H1 (cell line): ENCODE results near the gene AHDC1. TPM values are rescaled to one million over a fixed set of nuclear protein-coding genes. Genes with fewer than 3 reads are reported as not detected.

Experiments used
- CTCF ChIA-PET: fragments of 300-600 bp; sonication (Branson Sonifier 250); formaldehyde crosslinking; loops from one replicate; lab custom pipeline; 2021; ENCODE audit not compliant: partially characterized antibody; lab: Charles Lee
- POLR2A ChIA-PET: fragments of 300-600 bp; sonication (Branson Sonifier 250); formaldehyde crosslinking; loops from one replicate; lab custom pipeline; 2021; ENCODE audit warnings: inconsistent platforms; ENCODE audit not compliant: partially characterized antibody; lab: Charles Lee
- DNase-seq, 2 experiments: peaks; one replicate each; pipeline versions ENCODE4 v3.0.0 to v3.0.0-alpha.2; 2010 to 2022; ENCODE audit warnings: low spot score in 2 of 2, low read depth in 1 of 2, mixed read lengths in 1 of 2
- FAIRE-seq: peaks from 2 replicates; lab custom pipeline; 2011; peaks lifted over from hg19 to GRCh38; lab: Jason Lieb, UNC
- H2AFZ ChIP-seq: 2 replicates; pipeline ENCODE4 v1.8.1; 2012; ENCODE audit warnings: low read length, inconsistent platforms
- H2AK5ac ChIP-seq: 2 replicates; pipeline ENCODE4 v1.6.1; 2013; ENCODE audit warnings: low read depth, low read length
- H2BK120ac ChIP-seq: replicated peaks from 2 replicates; pipeline ENCODE3; 2013; ENCODE audit warnings: low read depth, low read length, inconsistent platforms
- H2BK12ac ChIP-seq: 2 replicates; pipeline ENCODE4 v1.6.1; 2013; ENCODE audit warnings: low read depth, low read length
- H2BK15ac ChIP-seq: 2 replicates; pipeline ENCODE4 v1.6.1; 2013; ENCODE audit warnings: low read length
- H2BK20ac ChIP-seq: 2 replicates; pipeline ENCODE4 v1.6.1; 2013; ENCODE audit warnings: low read length
- H2BK5ac ChIP-seq: 2 replicates; pipeline ENCODE4 v1.6.1; 2013; ENCODE audit warnings: low read depth, low read length
- H3K14ac ChIP-seq: 2 replicates; pipeline ENCODE4 v1.6.1; 2013; ENCODE audit warnings: inconsistent platforms; ENCODE audit not compliant: insufficient read length
- H3K18ac ChIP-seq: 2 replicates; pipeline ENCODE4 v1.6.1; 2013; ENCODE audit warnings: low read length; ENCODE audit errors: extremely low read depth
- H3K23ac ChIP-seq: 2 replicates; pipeline ENCODE4 v1.6.1; 2013; ENCODE audit warnings: inconsistent platforms; ENCODE audit not compliant: insufficient read length
- H3K23me2 ChIP-seq: 2 replicates; pipeline ENCODE4 v1.6.1; 2013; ENCODE audit warnings: low read depth, low read length
- H3K27ac ChIP-seq: 2 replicates; pipeline ENCODE4 v1.6.1; 2011; ENCODE audit warnings: low read depth, low read length, inconsistent platforms
- H3K27me3 ChIP-seq, 4 experiments: replicated peaks in 1 of 4; 1 replicate in 1 of 4; 2 replicates in 3 of 4; pipeline versions ENCODE4 v1.6.1 to v1.8.1; 2011 to 2013; ENCODE audit warnings: low read length in 3 of 4, mild to moderate bottlenecking in 3 of 4, inconsistent platforms in 2 of 4, mixed read lengths in 2 of 4, moderate library complexity in 1 of 4; ENCODE audit not compliant: control insufficient read depth in 3 of 4, insufficient read depth in 3 of 4; ENCODE audit errors: extremely low read depth in 1 of 4
- H3K36me3 ChIP-seq, 4 experiments: 2 replicates each; pipeline versions ENCODE4 v1.6.1 to v1.8.1; 2011 to 2013; ENCODE audit warnings: mild to moderate bottlenecking in 4 of 4, low read length in 3 of 4, moderate library complexity in 2 of 4, control low read depth in 1 of 4, inconsistent platforms in 1 of 4; ENCODE audit not compliant: insufficient read depth in 4 of 4, control insufficient read depth in 2 of 4
- H3K4ac ChIP-seq: replicated peaks from 2 replicates; pipeline ENCODE3; 2013; ENCODE audit warnings: low read length, low read depth, mixed read lengths, inconsistent platforms; ENCODE audit not compliant: insufficient read length
- H3K4me1 ChIP-seq, 4 experiments: replicated peaks in 1 of 4; 1 replicate in 1 of 4; 2 replicates in 3 of 4; pipeline versions ENCODE4 v1.6.1 to v1.8.1; 2011 to 2013; ENCODE audit warnings: low read length in 3 of 4, inconsistent platforms in 2 of 4, mixed read lengths in 1 of 4; ENCODE audit not compliant: insufficient read depth in 4 of 4, control insufficient read depth in 3 of 4
- H3K4me2 ChIP-seq, 2 experiments: 2 replicates each; pipeline versions ENCODE4 v1.6.1 to v1.8.1; 2011 to 2013; ENCODE audit warnings: low read depth in 2 of 2, low read length in 2 of 2, control low read depth in 1 of 2, inconsistent platforms in 1 of 2, mild to moderate bottlenecking in 1 of 2; ENCODE audit not compliant: insufficient read depth in 1 of 2
- H3K4me3 ChIP-seq, 4 experiments: fragments of 200-600, 300-600 bp in 1 of 4; sonication (generic), shearing (Covaris generic), sonication (Bioruptor Twin) in 1 of 4; 2 replicates each; pipeline versions ENCODE4 v1.5.1 to v1.8.1; 2011 to 2016; ENCODE audit warnings: low read length in 4 of 4, low read depth in 3 of 4, control low read depth in 2 of 4, inconsistent platforms in 2 of 4, mild to moderate bottlenecking in 2 of 4, mixed read lengths in 1 of 4, moderate library complexity in 1 of 4; ENCODE audit not compliant: insufficient read depth in 2 of 4; ENCODE audit errors: extremely low read depth in 1 of 4
- H3K56ac ChIP-seq: replicated peaks from 2 replicates; pipeline ENCODE3; 2013; ENCODE audit warnings: low read depth, mild to moderate bottlenecking, mixed read lengths, low read length, inconsistent platforms; ENCODE audit not compliant: insufficient read length
- H3K79me1 ChIP-seq: 2 replicates; pipeline ENCODE4 v1.6.1; 2013; ENCODE audit warnings: low read depth, low read length, control low read depth
- H3K79me2 ChIP-seq, 2 experiments: 2 replicates each; pipeline versions ENCODE4 v1.6.1 to v1.8.1; 2012 to 2013; ENCODE audit warnings: low read length in 2 of 2, mild to moderate bottlenecking in 2 of 2, inconsistent platforms in 1 of 2; ENCODE audit not compliant: insufficient read depth in 2 of 2, control insufficient read depth in 1 of 2
- H3K9ac ChIP-seq, 4 experiments: replicated peaks in 1 of 4; 1 replicate in 1 of 4; 2 replicates in 3 of 4; pipeline versions ENCODE4 v1.6.1 to v1.8.1; 2011 to 2013; ENCODE audit warnings: low read depth in 3 of 4, low read length in 3 of 4, control low read depth in 2 of 4, mild to moderate bottlenecking in 2 of 4, moderate library complexity in 2 of 4, inconsistent platforms in 1 of 4; ENCODE audit errors: extremely low read depth in 1 of 4
- H3K9me3 ChIP-seq, 2 experiments: 2 replicates each; pipeline versions ENCODE4 v1.6.1 to v1.8.1; 2012 to 2013; ENCODE audit warnings: mild to moderate bottlenecking in 2 of 2, moderate library complexity in 2 of 2, control low read depth in 1 of 2, inconsistent platforms in 1 of 2, low read depth in 1 of 2, low read length in 1 of 2, mixed read lengths in 1 of 2; ENCODE audit not compliant: insufficient read depth in 2 of 2
- H4K20me1 ChIP-seq, 2 experiments: replicated peaks in 1 of 2; 2 replicates each; pipeline versions ENCODE3 to v1.8.1; 2011 to 2013; ENCODE audit warnings: inconsistent platforms in 2 of 2, low read length in 2 of 2, mild to moderate bottlenecking in 1 of 2; ENCODE audit not compliant: insufficient read depth in 2 of 2, control insufficient read depth in 1 of 2
- H4K5ac ChIP-seq: 2 replicates; pipeline ENCODE4 v1.6.1; 2013; ENCODE audit warnings: low read length, low read depth, mixed read lengths, inconsistent platforms; ENCODE audit not compliant: insufficient read length
- H4K8ac ChIP-seq: 2 replicates; pipeline ENCODE4 v1.8.0; 2013; ENCODE audit warnings: mild to moderate bottlenecking, moderate library complexity, low read length, inconsistent platforms; ENCODE audit not compliant: insufficient read depth; ENCODE audit errors: extremely low read depth
- H4K91ac ChIP-seq: replicated peaks from 2 replicates; pipeline ENCODE3; 2013; ENCODE audit warnings: low read length, mixed read lengths, inconsistent platforms; ENCODE audit not compliant: insufficient read length
- CTBP2 ChIP-seq: IDR thresholded peaks from 2 replicates; pipeline ENCODE4 v1.7.0; 2011; ENCODE audit warnings: borderline replicate concordance, mild to moderate bottlenecking, moderate library complexity, mixed read lengths, low read length; ENCODE audit not compliant: insufficient read depth, insufficient read length
- EZH2 ChIP-seq: fragments of 200-600 bp; sonication (generic); IDR thresholded peaks from 2 replicates; pipeline ENCODE4 v1.7.1; 2012; ENCODE audit warnings: low read depth, mild to moderate bottlenecking, moderate library complexity, low read length, inconsistent platforms; ENCODE audit not compliant: severe bottlenecking
- POLR2A ChIP-seq, 2 experiments: IDR thresholded peaks; 1 replicate in 1 of 2; 2 replicates in 1 of 2; pipeline ENCODE4 v1.6.1; 2011; ENCODE audit warnings: low read depth in 2 of 2, low read length in 2 of 2, mild to moderate bottlenecking in 2 of 2; ENCODE audit errors: control extremely low read depth in 1 of 2
- SIRT6 ChIP-seq: IDR thresholded peaks from one replicate; pipeline ENCODE4 v1.7.1; 2012; ENCODE audit warnings: low read length, inconsistent platforms
- SP1 ChIP-seq: IDR thresholded peaks from 2 replicates; pipeline ENCODE4 v1.6.1; 2011; ENCODE audit warnings: low read depth, low read length
- SP2 ChIP-seq: IDR thresholded peaks from 2 replicates; pipeline ENCODE4 v1.6.1; 2012; ENCODE audit warnings: mild to moderate bottlenecking, low read length, inconsistent platforms
- SRF ChIP-seq: IDR thresholded peaks from 2 replicates; pipeline ENCODE4 v1.6.1; 2011; ENCODE audit warnings: mild to moderate bottlenecking, low read depth, low read length, moderate library complexity
- TAF7 ChIP-seq: optimal IDR thresholded peaks from 2 replicates; pipeline ENCODE3; 2011; ENCODE audit warnings: low read depth, mild to moderate bottlenecking, inconsistent platforms, low read length, moderate library complexity, borderline replicate concordance
- TBP ChIP-seq: IDR thresholded peaks from 2 replicates; pipeline ENCODE4 v1.6.1; 2011; ENCODE audit warnings: low read depth, low read length, improper control_type of control experiment
- WGBS, 2 experiments: shearing (Covaris generic) in 1 of 2; methylation state at CpG; one replicate each; pipeline versions ENCODE4 v1.1.6 to v1.1.7; 2013 to 2015; ENCODE audit warnings: low lambda C conversion rate in 2 of 2, mixed read lengths in 2 of 2, inconsistent platforms in 1 of 2, low coverage in 1 of 2, missing lambda C conversion rate in 1 of 2; ENCODE audit not compliant: insufficient replicate concordance in 2 of 2, insufficient coverage in 1 of 2, insufficient read length in 1 of 2; ENCODE audit errors: extremely low coverage in 1 of 2, missing lambda C conversion rate in 1 of 2; 5-methylcytosine and 5-hydroxymethylcytosine counted together
- polyA plus RNA-seq, 7 experiments: library from polyadenylated mRNA; depleted of rRNA in 3 of 7; stranded (reverse) in 5 of 7; unstranded in 2 of 7; fragments of >200 nt in 5 of 7; fragments of 200-250 nt in 2 of 7; gene quantifications; 1 replicate in 5 of 7; 2 replicates in 1 of 7; 4 replicates in 1 of 7; pipeline versions ENCODE4 v1.2.1 to v1.2.3, GENCODE V29; 2011 to 2013; ENCODE audit warnings: missing spikeins in 2 of 7, mixed read lengths in 2 of 7
- total RNA-seq: library from RNA; stranded (reverse); fragmentation: NEBNext Ultra II Directional; extraction: Animal tissue kit (Norgen Biotek cat#: 25700); gene quantifications from 2 replicates; pipeline ENCODE4 v1.2.1, GENCODE V29; 2021

The AHDC1 gene
- total and polyA plus RNA-seq, 2 of the 8 experiments (the other 6 are each of a cell fraction or from before 2014, with no cell fraction given): 4.4 to 35.1 TPM

- no peak overlapping the region for H4K8ac ChIP-seq
- no peaks in the 10 kb centered on the region for H3K23me2 ChIP-seq
- H3K4me1 ChIP-seq: peaks cover 2 to 17% (median 9%) of the 10 kb centered on the region in 4 experiments
- no peak overlapping the region for H2BK20ac ChIP-seq
- WGBS, 2 experiments: 92% methylated on average over 5 of the region's 5 CpGs; no CpG with 5 or more reads in 1 of the 2 experiments
- H3K27me3 ChIP-seq: no peaks in the 10 kb centered on the region
- H3K9ac ChIP-seq: no peak overlapping the region
- no peak overlapping the region for H3K56ac ChIP-seq
- no peak overlapping the region for H2BK12ac ChIP-seq
- H3K18ac ChIP-seq: no peak overlapping the region
- H3K36me3 ChIP-seq: no peaks in the 10 kb centered on the region
- no peak overlapping the region for H2AFZ ChIP-seq
- H2BK5ac ChIP-seq: no peak overlapping the region
- H3K79me2 ChIP-seq: no peaks in the 10 kb centered on the region
- no peak overlapping the region for H3K14ac ChIP-seq
- POLR2A ChIA-PET: interaction anchor here (0.6 to 1.2 kb wide), 2 partner anchors 11 to 620 kb away, joined by 3 to 4 read pairs; no protein-coding TSS in a partner anchor
- no peak overlapping the region for H2BK120ac ChIP-seq
- TF ChIP-seq EZH2 (no peak), CTBP2 (no peak), SRF (no peak), SIRT6 (no peak), SP2 (no peak), TBP (no peak), POLR2A (IDR thresholded peaks at IDR 0.05; ENCODE audit: control extremely low read depth in 1 of 2, low read depth in 2 of 2, low read length in 2 of 2) (no peak), TAF7 (no peak), SP1 (no peak)
- FAIRE-seq (no peak), DNase-seq (no peak)
- no peak overlapping the region for H4K91ac ChIP-seq
- no peak overlapping the region for H3K27ac ChIP-seq
- no peak overlapping the region for H3K4me2 ChIP-seq
- peaks cover 3% of the 10 kb centered on the region; the same call in 1 of the 2 replicates for H3K79me1 ChIP-seq
- H3K4me3 ChIP-seq: no peak overlapping the region
- H3K4ac ChIP-seq: no peak overlapping the region
- CTCF ChIA-PET: interaction anchor here (1.1 to 37.8 kb wide), 6 partner anchors 9 to 67 kb away, joined by 3 to 1807 read pairs (median 16); no protein-coding TSS in a partner anchor
- H2AK5ac ChIP-seq: no peak overlapping the region
- H4K20me1 ChIP-seq: peaks cover 0 to 1% of the 10 kb centered on the region in 2 experiments
- H3K23ac ChIP-seq: no peak overlapping the region
- H2BK15ac ChIP-seq: no peak overlapping the region
- no peak overlapping the region for H4K5ac ChIP-seq
- H3K9me3 ChIP-seq: no peaks in the 10 kb centered on the region
Observed at GRCh38 chr1:27627061-27627460, 23.1 kb upstream of the AHDC1 start.
